ENCODE results near the gene JUND. TPM values are rescaled to one million over a fixed set of nuclear protein-coding genes. Genes with fewer than 3 reads are reported as not detected.
A peak's percentile ranks its signal among the peaks of the same experiment; 100 is the strongest.

The JUND gene
- total RNA-seq, 2 donors from 2014 or later: 643 to 922 TPM

DNA sequence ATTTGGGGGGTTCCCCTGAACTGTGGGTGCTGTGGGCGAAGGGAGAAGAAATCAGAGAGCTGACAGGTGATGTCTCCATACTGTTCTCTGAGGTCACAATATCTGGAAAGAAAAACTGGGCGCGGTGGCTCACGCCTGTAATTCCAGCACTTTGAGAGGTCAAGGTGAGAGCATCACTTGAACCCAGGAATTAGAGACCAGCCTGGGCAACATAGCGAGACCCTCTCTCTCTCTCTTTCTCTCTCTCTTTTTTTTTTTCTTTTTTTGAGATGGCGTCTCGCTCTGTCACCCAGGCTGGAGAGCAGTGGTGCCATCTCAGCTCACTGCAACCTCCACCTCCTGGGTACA, 29.1 kb downstream of the JUND start:
- no peaks in the 10 kb centered on the region for H3K9me3 ChIP-seq
- H3K4me1 ChIP-seq (ENCODE audit: control insufficient read depth in 1 of 2, low read depth in 2 of 2): no peaks in the 10 kb centered on the region
- H3K27me3 ChIP-seq (replicated peaks; ENCODE audit: insufficient read depth): no peaks in the 10 kb centered on the region
- H3K36me3 ChIP-seq: peaks cover 4% of the 10 kb centered on the region
- ATAC-seq (ENCODE audit: insufficient number of reproducible peaks, low FRiP score, low read depth) (no peak), DNase-seq (ENCODE audit: low spot score) (no peak)
- TF ChIP-seq, protein P1, sequence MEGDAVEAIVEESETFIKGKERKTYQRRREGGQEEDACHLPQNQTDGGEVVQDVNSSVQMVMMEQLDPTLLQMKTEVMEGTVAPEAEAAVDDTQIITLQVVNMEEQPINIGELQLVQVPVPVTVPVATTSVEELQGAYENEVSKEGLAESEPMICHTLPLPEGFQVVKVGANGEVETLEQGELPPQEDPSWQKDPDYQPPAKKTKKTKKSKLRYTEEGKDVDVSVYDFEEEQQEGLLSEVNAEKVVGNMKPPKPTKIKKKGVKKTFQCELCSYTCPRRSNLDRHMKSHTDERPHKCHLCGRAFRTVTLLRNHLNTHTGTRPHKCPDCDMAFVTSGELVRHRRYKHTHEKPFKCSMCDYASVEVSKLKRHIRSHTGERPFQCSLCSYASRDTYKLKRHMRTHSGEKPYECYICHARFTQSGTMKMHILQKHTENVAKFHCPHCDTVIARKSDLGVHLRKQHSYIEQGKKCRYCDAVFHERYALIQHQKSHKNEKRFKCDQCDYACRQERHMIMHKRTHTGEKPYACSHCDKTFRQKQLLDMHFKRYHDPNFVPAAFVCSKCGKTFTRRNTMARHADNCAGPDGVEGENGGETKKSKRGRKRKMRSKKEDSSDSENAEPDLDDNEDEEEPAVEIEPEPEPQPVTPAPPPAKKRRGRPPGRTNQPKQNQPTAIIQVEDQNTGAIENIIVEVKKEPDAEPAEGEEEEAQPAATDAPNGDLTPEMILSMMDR (IDR thresholded peaks at IDR 0.05): no peak
- H3K4me3 ChIP-seq: no peak overlapping the region
- no peak overlapping the region for H3K27ac ChIP-seq

DNA sequence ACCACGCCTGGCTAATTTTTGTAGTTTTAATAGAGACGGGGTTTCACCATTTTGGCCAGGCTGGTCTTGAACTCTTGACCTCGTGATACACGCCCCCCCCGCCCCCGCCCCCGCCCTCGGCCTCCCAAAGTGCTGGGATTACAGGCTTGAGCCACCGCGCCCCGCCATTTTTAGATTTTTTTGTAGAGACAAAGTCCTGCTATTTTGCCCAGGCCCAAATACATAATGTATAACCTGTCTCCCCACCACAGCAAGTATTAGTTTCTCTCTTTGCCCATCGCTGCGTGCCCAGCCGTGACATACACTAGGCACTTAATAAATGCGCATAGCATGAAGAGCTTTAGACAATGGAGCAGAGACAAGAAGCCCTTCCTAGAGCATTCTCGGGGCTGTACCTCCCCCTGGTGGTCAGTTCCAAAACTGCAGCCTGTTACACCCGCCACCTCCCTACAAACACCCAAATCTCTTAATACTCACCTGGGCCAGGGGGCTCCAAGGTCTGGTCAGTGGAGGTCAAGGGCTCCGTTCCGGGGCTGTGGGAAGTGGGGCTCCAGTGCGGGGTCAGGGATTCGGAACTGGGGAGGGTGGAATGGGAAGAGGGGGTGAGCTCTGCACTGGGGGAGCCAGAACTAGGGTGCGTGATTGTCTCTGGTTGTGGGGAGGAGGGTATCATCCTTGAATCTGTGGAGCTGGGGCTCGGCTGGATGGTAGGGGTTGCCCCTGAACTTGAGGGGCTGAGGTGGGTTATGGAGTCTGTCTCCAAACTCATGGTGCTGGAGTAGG, 29.6 kb downstream of the JUND start:
- Histone ChIP-seq H3K27ac (no peak overlapping the region), H3K4me3 (no peak overlapping the region), H3K27me3 (replicated peaks; ENCODE audit: insufficient read depth) (no peaks in the 10 kb centered on the region), H3K4me1 (ENCODE audit: control insufficient read depth in 1 of 2, low read depth in 2 of 2) (no peaks in the 10 kb centered on the region), H3K36me3 (no peaks in the 10 kb centered on the region), H3K9me3 (no peaks in the 10 kb centered on the region)
- TF ChIP-seq, protein P1 (IDR thresholded peaks at IDR 0.05): peak; percentile 97
- ATAC-seq (ENCODE audit: insufficient number of reproducible peaks, low FRiP score, low read depth) (peak; percentile 48), DNase-seq (ENCODE audit: low spot score) (peak; percentile 31)

DNA sequence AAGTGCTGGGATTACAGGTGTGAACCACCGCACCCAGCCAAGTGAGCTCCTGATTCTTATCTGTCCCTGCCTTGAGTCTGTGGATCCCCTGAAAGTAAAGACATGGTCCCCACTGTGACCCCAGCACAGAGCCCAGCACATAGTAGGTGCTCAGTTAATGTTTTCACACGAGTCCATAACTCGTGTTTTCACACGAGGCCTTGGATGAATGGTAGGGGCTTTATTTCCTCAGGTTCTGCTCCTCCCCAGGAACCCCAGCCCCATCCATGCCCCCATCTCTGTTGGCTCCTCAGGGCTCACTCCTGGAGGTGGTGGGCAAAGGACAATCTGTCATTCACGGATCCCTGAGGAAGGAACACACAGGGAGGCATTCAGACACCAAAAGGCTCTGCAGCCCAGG, 31.6 kb downstream of the JUND start:
- H3K27me3 ChIP-seq (replicated peaks; ENCODE audit: insufficient read depth): no peaks in the 10 kb centered on the region
- H3K4me1 ChIP-seq (ENCODE audit: control insufficient read depth in 1 of 2, low read depth in 2 of 2): no peaks in the 10 kb centered on the region
- TF ChIP-seq, protein P1 (IDR thresholded peaks at IDR 0.05): no peak
- ATAC-seq (ENCODE audit: insufficient number of reproducible peaks, low FRiP score, low read depth): no peak
- no peak overlapping the region for H3K27ac ChIP-seq
- H3K9me3 ChIP-seq: no peaks in the 10 kb centered on the region
- H3K36me3 ChIP-seq: no peaks in the 10 kb centered on the region
- no peak overlapping the region for H3K4me3 ChIP-seq
- no peak for DNase-seq (ENCODE audit: low spot score)

DNA sequence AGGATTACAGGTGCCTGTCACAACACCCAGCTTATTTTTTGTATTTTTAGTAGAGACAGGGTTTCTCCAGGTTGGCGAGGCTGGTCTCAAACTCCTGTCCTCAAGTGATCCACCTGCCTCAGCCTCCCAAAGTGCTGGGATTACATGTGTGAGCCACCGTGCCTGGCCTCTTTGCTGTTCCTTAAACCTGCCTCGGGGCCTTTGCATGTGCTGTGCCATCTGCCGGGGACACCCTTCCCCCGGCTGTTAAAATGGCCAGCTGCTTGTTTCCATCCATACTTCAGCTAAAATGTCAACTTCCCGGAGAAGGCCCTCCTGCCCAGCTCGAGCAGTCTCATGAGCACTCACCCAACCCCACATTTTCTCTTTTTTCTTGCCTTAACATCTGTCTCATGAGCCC, 36.1 kb downstream of the JUND start:
- TF ChIP-seq, protein P1 (IDR thresholded peaks at IDR 0.05): no peak
- Histone ChIP-seq H3K9me3 (no peaks in the 10 kb centered on the region), H3K4me1 (ENCODE audit: control insufficient read depth in 1 of 2, low read depth in 2 of 2) (no peaks in the 10 kb centered on the region), H3K27ac (no peak overlapping the region), H3K36me3 (no peaks in the 10 kb centered on the region), H3K4me3 (no peak overlapping the region), H3K27me3 (replicated peaks; ENCODE audit: insufficient read depth) (no peaks in the 10 kb centered on the region)
- no peak for ATAC-seq (ENCODE audit: insufficient number of reproducible peaks, low FRiP score, low read depth)
- no peak for DNase-seq (ENCODE audit: low spot score)

DNA sequence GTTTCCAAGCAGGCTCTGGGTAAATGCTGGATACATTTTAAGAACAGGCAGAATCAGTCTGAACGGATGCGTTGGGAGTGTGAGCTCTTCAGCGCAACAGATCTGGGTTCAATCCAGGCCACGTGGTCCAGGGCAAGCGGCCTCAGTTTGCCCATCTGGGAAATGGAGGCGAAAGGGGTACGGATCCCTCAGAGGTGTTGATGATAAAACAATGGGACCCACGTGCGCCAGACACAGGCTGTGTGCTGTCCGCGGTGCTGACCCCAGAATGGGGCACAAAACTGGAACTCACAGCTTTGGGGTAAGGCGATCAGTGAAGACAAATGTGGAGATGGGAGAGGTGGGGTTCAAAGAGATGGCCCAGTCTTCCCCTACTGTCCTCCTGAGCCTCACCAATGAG, 42.1 kb downstream of the JUND start:
- Histone ChIP-seq H3K4me1 (ENCODE audit: control insufficient read depth in 1 of 2, low read depth in 2 of 2) (no peaks in the 10 kb centered on the region), H3K9me3 (no peaks in the 10 kb centered on the region), H3K27ac (no peak overlapping the region), H3K27me3 (replicated peaks; ENCODE audit: insufficient read depth) (no peaks in the 10 kb centered on the region), H3K36me3 (no peaks in the 10 kb centered on the region), H3K4me3 (no peak overlapping the region)
- TF ChIP-seq, protein P1 (IDR thresholded peaks at IDR 0.05): no peak
- ATAC-seq (ENCODE audit: insufficient number of reproducible peaks, low FRiP score, low read depth): no peak
- no peak for DNase-seq (ENCODE audit: low spot score)

Data from thoracic aorta (tissue), 2 donors.